ENCODE results near the gene TNFRSF17. TPM values are rescaled to one million over a fixed set of nuclear protein-coding genes. Genes with fewer than 3 reads are reported as not detected.

The TNFRSF17 gene
- total and polyA plus RNA-seq, 2 of the 13 experiments (the other 11 are each of a cell fraction or from before 2014, with no cell fraction given) = not detected

- TF ChIP-seq, protein P1, sequence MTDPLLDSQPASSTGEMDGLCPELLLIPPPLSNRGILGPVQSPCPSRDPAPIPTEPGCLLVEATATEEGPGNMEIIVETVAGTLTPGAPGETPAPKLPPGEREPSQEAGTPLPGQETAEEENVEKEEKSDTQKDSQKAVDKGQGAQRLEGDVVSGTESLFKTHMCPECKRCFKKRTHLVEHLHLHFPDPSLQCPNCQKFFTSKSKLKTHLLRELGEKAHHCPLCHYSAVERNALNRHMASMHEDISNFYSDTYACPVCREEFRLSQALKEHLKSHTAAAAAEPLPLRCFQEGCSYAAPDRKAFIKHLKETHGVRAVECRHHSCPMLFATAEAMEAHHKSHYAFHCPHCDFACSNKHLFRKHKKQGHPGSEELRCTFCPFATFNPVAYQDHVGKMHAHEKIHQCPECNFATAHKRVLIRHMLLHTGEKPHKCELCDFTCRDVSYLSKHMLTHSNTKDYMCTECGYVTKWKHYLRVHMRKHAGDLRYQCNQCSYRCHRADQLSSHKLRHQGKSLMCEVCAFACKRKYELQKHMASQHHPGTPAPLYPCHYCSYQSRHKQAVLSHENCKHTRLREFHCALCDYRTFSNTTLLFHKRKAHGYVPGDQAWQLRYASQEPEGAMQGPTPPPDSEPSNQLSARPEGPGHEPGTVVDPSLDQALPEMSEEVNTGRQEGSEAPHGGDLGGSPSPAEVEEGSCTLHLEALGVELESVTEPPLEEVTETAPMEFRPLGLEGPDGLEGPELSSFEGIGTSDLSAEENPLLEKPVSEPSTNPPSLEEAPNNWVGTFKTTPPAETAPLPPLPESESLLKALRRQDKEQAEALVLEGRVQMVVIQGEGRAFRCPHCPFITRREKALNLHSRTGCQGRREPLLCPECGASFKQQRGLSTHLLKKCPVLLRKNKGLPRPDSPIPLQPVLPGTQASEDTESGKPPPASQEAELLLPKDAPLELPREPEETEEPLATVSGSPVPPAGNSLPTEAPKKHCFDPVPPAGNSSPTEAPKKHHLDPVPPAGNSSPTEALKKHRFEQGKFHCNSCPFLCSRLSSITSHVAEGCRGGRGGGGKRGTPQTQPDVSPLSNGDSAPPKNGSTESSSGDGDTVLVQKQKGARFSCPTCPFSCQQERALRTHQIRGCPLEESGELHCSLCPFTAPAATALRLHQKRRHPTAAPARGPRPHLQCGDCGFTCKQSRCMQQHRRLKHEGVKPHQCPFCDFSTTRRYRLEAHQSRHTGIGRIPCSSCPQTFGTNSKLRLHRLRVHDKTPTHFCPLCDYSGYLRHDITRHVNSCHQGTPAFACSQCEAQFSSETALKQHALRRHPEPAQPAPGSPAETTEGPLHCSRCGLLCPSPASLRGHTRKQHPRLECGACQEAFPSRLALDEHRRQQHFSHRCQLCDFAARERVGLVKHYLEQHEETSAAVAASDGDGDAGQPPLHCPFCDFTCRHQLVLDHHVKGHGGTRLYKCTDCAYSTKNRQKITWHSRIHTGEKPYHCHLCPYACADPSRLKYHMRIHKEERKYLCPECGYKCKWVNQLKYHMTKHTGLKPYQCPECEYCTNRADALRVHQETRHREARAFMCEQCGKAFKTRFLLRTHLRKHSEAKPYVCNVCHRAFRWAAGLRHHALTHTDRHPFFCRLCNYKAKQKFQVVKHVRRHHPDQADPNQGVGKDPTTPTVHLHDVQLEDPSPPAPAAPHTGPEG (CRISPR knock-in tag; IDR thresholded peaks at IDR 0.05) = 0 out of 2 replicates have a peak, but pooled peaks have one; percentile 48
- TF ChIP-seq FOSL2 (CRISPR knock-in tag; IDR thresholded peaks at IDR 0.05) (peak; percentile 61), ATF2 (CRISPR knock-in tag; IDR thresholded peaks at IDR 0.05) (peak; percentile 95), SMARCC2 (IDR thresholded peaks at IDR 0.05) (no peak), ZNF280B (CRISPR knock-in tag; IDR thresholded peaks at IDR 0.05; ENCODE audit: borderline replicate concordance) (peak; percentile 93), ZNF878 (CRISPR knock-in tag; IDR thresholded peaks at IDR 0.05) (peak; percentile 25; the same call in 1 of the 2 replicates), MED1 (CRISPR knock-in tag; IDR thresholded peaks at IDR 0.05) (peak; percentile 86), SPEN (CRISPR knock-in tag; IDR thresholded peaks at IDR 0.05; ENCODE audit: low read depth) (peak; percentile 90), GRHL1 (CRISPR knock-in tag; conservative IDR thresholded peaks at IDR 0.05) (no peak; the same call in 1 of the 2 replicates), AKNA (CRISPR knock-in tag; IDR thresholded peaks at IDR 0.05; ENCODE audit: borderline replicate concordance) (no peak; the same call in 1 of the 2 replicates), ZNF670 (CRISPR knock-in tag; IDR thresholded peaks at IDR 0.05; ENCODE audit: borderline replicate concordance) (no peak; the same call in 1 of the 2 replicates)
Observed at GRCh38 chr16:11915644-11916523, 49.1 kb upstream of the TNFRSF17 start, which contains the start of gene GSPT1 (continued).

Measured in HepG2 (cell line).